ENCODE data around the gene RUNX1. TPM values are rescaled to one million over a fixed set of nuclear protein-coding genes. Genes with fewer than 3 reads are reported as not detected.
A peak's percentile ranks its signal among the peaks of the same experiment; 100 is the strongest.

The RUNX1 gene
- total and polyA plus RNA-seq, 2 donors (not counting 3 experiments of a cell fraction or from before 2014, with no cell fraction given) = 4.6 to 17.9 TPM

DNA sequence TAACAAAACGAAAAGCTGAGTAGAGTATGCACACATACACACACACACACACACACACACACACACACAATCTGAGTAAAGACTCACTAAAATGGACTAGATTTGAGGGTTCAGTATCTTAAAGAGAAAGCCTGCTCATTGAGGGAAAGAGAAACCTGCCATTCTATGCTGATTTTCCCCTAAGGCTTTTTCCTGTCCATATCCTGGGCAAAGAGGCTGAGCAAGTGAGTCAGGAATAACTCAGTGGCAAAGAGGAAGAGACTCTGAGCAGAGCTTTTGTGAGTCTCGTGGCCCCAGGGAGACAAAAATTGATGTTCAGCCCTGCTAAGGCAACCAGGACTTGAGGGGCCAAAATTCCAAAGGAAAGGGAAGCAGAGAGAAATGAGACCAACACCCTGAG, 37.3 kb upstream of the RUNX1 start:
- no TSS peak for BruUV-seq (replicated peaks)
- dilution Hi-C loops (cut with MboI; ENCODE audit: extremely low pct_ligation_motif_present, low sequenced_read_pairs) = no loop called here
- peak overlapping the region; percentile 22 for H3K4me2 ChIP-seq (ENCODE audit: insufficient read depth, low read length)
- no peaks in the 10 kb centered on the region for H3K79me2 ChIP-seq (ENCODE audit: control insufficient read depth, insufficient read depth, low read length)
- peak overlapping the region; percentile 17 for H2AFZ ChIP-seq (ENCODE audit: low read depth, low read length)
- FAIRE-seq = peak; percentile 89
- peak overlapping the region; percentile 39 for H3K9ac ChIP-seq (replicated peaks; ENCODE audit: extremely low read depth, insufficient read depth, low read length)
- no peaks in the 10 kb centered on the region for H3K9me3 ChIP-seq (replicated peaks; ENCODE audit: control insufficient read depth, insufficient read depth, low read length)
- no peaks in the 10 kb centered on the region for H3K36me3 ChIP-seq (ENCODE audit: control insufficient read depth in 2 of 2, extremely low read depth in 1 of 2, insufficient read depth in 2 of 2, low read length in 2 of 2)
- H4K20me1 ChIP-seq (replicated peaks; ENCODE audit: control insufficient read depth, extremely low read depth, insufficient read depth, low read length) = no peaks in the 10 kb centered on the region
- no peaks in the 10 kb centered on the region for H3K27me3 ChIP-seq (ENCODE audit: control insufficient read depth in 2 of 2, insufficient read depth in 2 of 2, low read length in 2 of 2)
- H3K9me1 ChIP-seq (replicated peaks; ENCODE audit: control insufficient read depth, extremely low read depth, insufficient read depth, low read length) = no peaks in the 10 kb centered on the region
- ChIA-PET CTCF (interaction anchor here (0.7 to 2.0 kb wide), 4 partner anchors 11 to 341 kb away, joined by 3 to 7 read pairs (median 4); no protein-coding TSS in a partner anchor), POLR2A (no interaction called here)
- intact Hi-C loops (cut with micrococcal nuclease) = loop anchor here (5.0 kb wide), 1 partner anchor 171 kb away; no protein-coding TSS in a partner anchor
- peaks cover 25% of the 10 kb centered on the region for H3K4me1 ChIP-seq (ENCODE audit: control insufficient read depth, extremely low read depth, insufficient read depth, low read length)
- TF ChIP-seq FOS (IDR thresholded peaks at IDR 0.05; ENCODE audit: borderline replicate concordance, insufficient read depth, low read length) (peak; percentile 38), GATA2 (IDR thresholded peaks at IDR 0.05; ENCODE audit: insufficient read depth, insufficient read length, low read depth, low read length) (peak; percentile 11), CTCF (IDR thresholded peaks at IDR 0.05; ENCODE audit: extremely low read depth in 1 of 2, insufficient read depth in 1 of 2, low read depth in 1 of 2, low read length in 2 of 2) (no peak), JUN (IDR thresholded peaks at IDR 0.05; ENCODE audit: borderline replicate concordance, insufficient read depth, insufficient read length, low read depth) (no peak)
- TF ChIP-seq, protein P1, sequence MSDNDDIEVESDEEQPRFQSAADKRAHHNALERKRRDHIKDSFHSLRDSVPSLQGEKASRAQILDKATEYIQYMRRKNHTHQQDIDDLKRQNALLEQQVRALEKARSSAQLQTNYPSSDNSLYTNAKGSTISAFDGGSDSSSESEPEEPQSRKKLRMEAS (IDR thresholded peaks at IDR 0.05; ENCODE audit: insufficient read depth, insufficient read length) = no peak
- peak; percentile 53 for DNase-seq (ENCODE audit: low read depth, low spot score)
- H3K4me3 ChIP-seq (replicated peaks in 1 of 3; ENCODE audit: insufficient read depth in 1 of 3, low read depth in 1 of 3, low read length in 3 of 3) = no peak overlapping the region
- peak overlapping the region; percentile 77 for H3K27ac ChIP-seq (ENCODE audit: insufficient read depth, low read depth, low read length)

Measured in endothelial cell of umbilical vein (primary cell).